GM06990 (cell line): ENCODE results near the gene LOXL1.
"Not testable (repeated sequence)": the region's sequence is repeated elsewhere in the genome, so short reads cannot be mapped to it uniquely, and the experiment has no call there.

Experiments
- DNase-seq: peaks from one replicate; pipeline ENCODE4 v3.0.0-alpha.2; 2011; ENCODE audit not compliant: insufficient read length; ENCODE audit errors: extremely low read depth
- H3K27me3 ChIP-seq: replicated peaks from 2 replicates; pipeline ENCODE4 v1.6.0; 2011; ENCODE audit warnings: low read length; ENCODE audit not compliant: control insufficient read depth, insufficient read depth
- H3K36me3 ChIP-seq: 2 replicates; pipeline ENCODE4 v1.5.1; 2011; ENCODE audit warnings: low read length; ENCODE audit not compliant: control insufficient read depth, insufficient read depth
- H3K4me3 ChIP-seq: replicated peaks from 2 replicates; pipeline ENCODE4 v1.5.1; 2011; ENCODE audit warnings: low read depth, mild to moderate bottlenecking, control low read depth, low read length
- CTCF ChIP-seq: IDR thresholded peaks from 2 replicates; pipeline ENCODE4 v1.5.1; 2011; ENCODE audit warnings: low read length, control low read depth, mild to moderate bottlenecking, inconsistent platforms; ENCODE audit not compliant: insufficient read depth, poor library complexity, severe bottlenecking

LOXL1 gene

GRCh38 chr15:73937726-73938125 lies 11.5 kb downstream of the LOXL1 start:
- no peak overlapping the region for H3K4me3 ChIP-seq
- no peaks in the 10 kb centered on the region; the same call in 1 of the 2 replicates for H3K27me3 ChIP-seq
- no peaks in the 10 kb centered on the region for H3K36me3 ChIP-seq

GRCh38 chr15:73938516-73938915 lies 12.3 kb downstream of the LOXL1 start:
- not testable (repeated sequence) for H3K4me3 ChIP-seq, H3K27me3 ChIP-seq, H3K36me3 ChIP-seq, DNase-seq

More at GRCh38 chr15:73937726-73938125, 11.5 kb downstream of the LOXL1 start:
- no peak for DNase-seq
- no peak for TF ChIP-seq CTCF

- no peaks in the 10 kb centered on the region; the same call in 1 of the 2 replicates for H3K27me3 ChIP-seq
- no peak for TF ChIP-seq CTCF
- H3K4me3 ChIP-seq: no peak overlapping the region
- DNase-seq: no peak
- H3K36me3 ChIP-seq: no peaks in the 10 kb centered on the region
Measured at GRCh38 chr15:73939138-73939537, 12.9 kb downstream of the LOXL1 start.

GRCh38 chr15:73940061-73940981 lies 14.1 kb downstream of the LOXL1 start:
- TF ChIP-seq CTCF: no peak
- H3K4me3 ChIP-seq: no peak overlapping the region
- no peak for DNase-seq
- H3K27me3 ChIP-seq: no peaks in the 10 kb centered on the region; the same call in 1 of the 2 replicates
- H3K36me3 ChIP-seq: no peaks in the 10 kb centered on the region

GRCh38 chr15:73941044-73941443 lies 14.8 kb downstream of the LOXL1 start:
- Histone ChIP-seq H3K36me3 (no peaks in the 10 kb centered on the region), H3K27me3 (no peaks in the 10 kb centered on the region; the same call in 1 of the 2 replicates), H3K4me3 (no peak overlapping the region)
- DNase-seq: no peak
- no peak for TF ChIP-seq CTCF

GRCh38 chr15:73941449-73941848 lies 15.2 kb downstream of the LOXL1 start:
- no peaks in the 10 kb centered on the region for H3K36me3 ChIP-seq
- no peaks in the 10 kb centered on the region; the same call in 1 of the 2 replicates for H3K27me3 ChIP-seq
- no peak for DNase-seq
- TF ChIP-seq CTCF: no peak
- no peak overlapping the region for H3K4me3 ChIP-seq
